CD4-positive, alpha-beta T cell treated with Interleukin-4 for 4 hours (primary cell): ENCODE data around the gene HOXA2.

Experiments used
- DNase-seq: peaks from one replicate; pipeline ENCODE4 v3.0.0-alpha.2; 2020

HOXA2 gene

GRCh38 chr7:27097686-27098577 is 4.6 kb downstream of the HOXA2 start:
- no peak for DNase-seq

- DNase-seq = no peak
Observed at GRCh38 chr7:27096768-27097514, 5.5 kb downstream of the HOXA2 start.

GRCh38 chr7:27095897-27096767 is 6.4 kb downstream of the HOXA2 start, which contains the start of gene HOXA1:
HOXA1 (minus strand) TSS chr7:27096000; CDS start chr7:27095912, 88 bp downstream.
- peak; percentile 81 for DNase-seq

GRCh38 chr7:27095050-27095896 is 7.2 kb downstream of the HOXA2 start:
- no peak for DNase-seq

- no peak for DNase-seq
Observed at GRCh38 chr7:27094304-27095049, 8.0 kb downstream of the HOXA2 start.

- no peak for DNase-seq
Observed at GRCh38 chr7:27093184-27093895, 9.1 kb downstream of the HOXA2 start.

GRCh38 chr7:27092819-27093110 is 9.7 kb downstream of the HOXA2 start:
- DNase-seq = no peak

GRCh38 chr7:27091941-27092818 is 10.3 kb downstream of the HOXA2 start:
- DNase-seq = no peak

GRCh38 chr7:27091105-27091504 is 11.4 kb downstream of the HOXA2 start:
- no peak for DNase-seq

GRCh38 chr7:27088002-27088922 is 14.2 kb downstream of the HOXA2 start:
- no peak for DNase-seq

GRCh38 chr7:27083646-27084045 is 18.8 kb downstream of the HOXA2 start:
- no peak for DNase-seq

GRCh38 chr7:27082171-27082570 is 20.3 kb downstream of the HOXA2 start:
- no peak for DNase-seq

- DNase-seq = no peak
Observed at GRCh38 chr7:27080844-27081436, 21.5 kb downstream of the HOXA2 start.

- DNase-seq = no peak
Observed at GRCh38 chr7:27079234-27079975, 23.1 kb downstream of the HOXA2 start.

GRCh38 chr7:27078616-27079233 is 23.8 kb downstream of the HOXA2 start:
- no peak for DNase-seq

GRCh38 chr7:27073076-27073475 is 29.4 kb downstream of the HOXA2 start:
- no peak for DNase-seq
